Suprapubic skin (tissue), 2 donors: Measurements from ENCODE around the gene CBFA2T3.

Source experiments
- EP300 ChIP-seq: sonication (generic); formaldehyde crosslinking; IDR thresholded peaks from one replicate; pipeline ENCODE4 v1.6.1; 2017; ENCODE audit warnings: antibody characterized with exemption
- POLR2A ChIP-seq, 2 donors: fragments of 450-650 bp; IDR thresholded peaks; one replicate each; pipeline ENCODE4 v1.6.1; 2017; ENCODE audit warnings: antibody characterized with exemption in 2 of 2, mild to moderate bottlenecking in 2 of 2, moderate library complexity in 2 of 2

DNA sequence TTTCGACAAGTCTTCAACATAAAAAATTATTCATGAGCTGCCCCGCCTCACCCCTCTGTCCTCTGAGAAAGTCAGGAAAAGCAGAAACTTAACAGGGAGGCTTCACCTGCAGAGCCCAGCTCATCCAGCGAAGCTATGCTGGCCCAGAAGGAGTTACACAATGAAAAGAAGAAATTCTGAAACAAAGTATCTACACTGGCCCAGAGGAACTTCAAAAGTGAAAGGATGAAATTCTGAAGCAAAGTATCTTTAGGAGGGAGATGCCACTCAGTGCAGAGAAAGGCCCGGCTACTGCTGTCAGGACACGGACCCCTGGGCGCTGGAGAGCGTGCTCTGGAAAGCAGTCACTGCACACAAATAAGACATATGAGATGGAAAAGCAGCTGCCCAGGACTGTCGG lies 121.8 kb downstream of the CBFA2T3 start:
- TF ChIP-seq POLR2A (IDR thresholded peaks at IDR 0.05), result no peak
- no peak for TF ChIP-seq EP300
